K562 (cell line): ENCODE results near the gene C16orf96.

Experiments
- CREM ChIP-seq: IDR thresholded peaks from 2 replicates; pipeline ENCODE4 v1.6.1; 2014; ENCODE audit warnings: antibody characterized with exemption, low read depth
- POLR2A ChIP-seq: fragments of 450-650 bp; conservative IDR thresholded peaks from 2 replicates; pipeline ENCODE4 v1.6.1; 2016
- POLR2AphosphoS5 ChIP-seq: IDR thresholded peaks from 2 replicates; pipeline ENCODE4 v1.6.1; 2011; ENCODE audit warnings: mild to moderate bottlenecking, low read depth, low read length, moderate library complexity; ENCODE audit not compliant: control insufficient read depth, insufficient read depth
- SIRT6 ChIP-seq: IDR thresholded peaks from one replicate; pipeline ENCODE4 v1.6.1; 2012; ENCODE audit warnings: low read depth, mild to moderate bottlenecking, control low read depth, inconsistent platforms, low read length, moderate library complexity
- SREBF2 ChIP-seq: sonication (generic); formaldehyde crosslinking; IDR thresholded peaks from 2 replicates; pipeline ENCODE4 v1.4.0; 2020; ENCODE audit warnings: mild to moderate bottlenecking, missing genetic modification reagents
- ZNF384 ChIP-seq: IDR thresholded peaks from 2 replicates; pipeline ENCODE4 v1.6.1; 2012; ENCODE audit warnings: low read depth, low read length, improper control_type of control experiment

GRCh38 chr16:4593086-4593485 lies 36.9 kb downstream of the C16orf96 start:
- TF ChIP-seq POLR2AphosphoS5, result no peak
- no peak for TF ChIP-seq SREBF2
- TF ChIP-seq ZNF384, result no peak
- no peak for TF ChIP-seq POLR2A
- no peak for TF ChIP-seq CREM
- TF ChIP-seq SIRT6, result no peak
